ENCODE data around the gene FKRP.
"Not testable (repeated sequence)": the region's sequence is repeated elsewhere in the genome, so short reads cannot be mapped to it uniquely, and the experiment has no call there.

The FKRP gene

DNA sequence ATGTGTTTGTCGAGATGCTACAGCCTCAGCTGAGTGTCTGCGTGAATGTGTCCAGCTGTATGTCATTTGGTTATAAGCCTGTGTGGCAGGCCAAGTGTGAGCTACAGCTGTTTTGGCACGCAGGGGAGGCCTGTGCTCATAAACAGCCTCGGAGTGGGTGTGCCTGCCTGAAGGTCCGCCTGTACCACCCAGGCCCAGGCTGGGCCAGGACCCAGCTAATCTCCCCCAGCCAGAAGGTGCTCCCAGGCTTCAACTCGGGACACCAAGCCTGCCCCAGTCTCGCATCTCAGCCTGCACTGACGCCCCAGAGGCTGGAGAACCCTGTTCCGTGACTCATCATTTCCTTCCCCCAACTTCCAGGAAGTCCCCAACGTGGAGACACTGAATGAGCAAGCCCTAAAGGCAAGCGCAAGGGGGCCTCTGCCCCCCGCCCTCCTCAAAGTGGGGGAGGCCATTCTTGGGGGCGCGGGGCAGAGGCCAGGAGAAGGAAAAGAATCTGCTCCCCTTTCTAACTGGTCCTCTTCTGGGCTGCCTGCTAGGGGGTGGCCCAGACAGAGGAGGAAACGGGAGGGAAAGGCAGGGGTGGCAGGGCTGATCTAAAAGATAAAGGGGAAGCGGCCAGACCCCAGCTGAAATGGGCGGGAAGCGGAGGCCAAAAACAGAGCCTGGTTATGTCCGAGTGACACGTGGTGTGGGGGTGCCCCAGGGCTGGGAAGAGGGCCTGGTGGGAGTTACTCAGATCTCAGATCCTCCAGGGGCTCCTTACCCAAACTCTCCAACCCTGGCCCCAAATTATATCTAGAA, 40.6 kb downstream of the FKRP start:
- no peak for DNase-seq

- DNase-seq: no peak
These were observed 41.1 kb downstream of the FKRP start for GRCh38 chr19:46787040-46787330.

- no peak for DNase-seq
These were observed 41.7 kb downstream of the FKRP start for GRCh38 chr19:46787331-46788261.

- DNase-seq: peak; percentile 95
These were observed 42.6 kb downstream of the FKRP start, which contains the start of gene SLC1A5 for GRCh38 chr19:46788262-46788967. Gene SLC1A5 (minus strand): TSS chr19:46788594. CDS start chr19:46787965, 629 bp downstream.

GRCh38 chr19:46788968-46789338, 43.1 kb downstream of the FKRP start:
- DNase-seq: no peak

DNA sequence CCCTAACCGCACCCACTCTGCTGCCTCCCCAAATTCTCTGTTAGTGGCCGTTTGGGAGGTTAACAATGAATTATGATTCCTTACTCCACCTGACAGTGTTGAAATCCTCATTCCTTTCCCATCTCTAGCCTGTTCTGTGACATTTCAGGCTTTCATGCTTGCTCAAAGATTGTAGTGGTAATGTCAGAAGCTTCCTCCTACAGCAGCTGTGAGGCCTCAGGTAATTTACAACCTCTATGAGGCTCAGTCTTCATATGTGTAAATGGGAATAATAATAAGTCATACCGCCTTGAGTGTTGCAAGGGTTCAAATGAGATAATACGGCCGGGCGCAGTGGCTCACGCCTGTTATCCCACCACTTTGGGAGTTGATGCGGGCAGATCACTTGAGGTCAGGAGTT, 43.5 kb downstream of the FKRP start:
- no peak for DNase-seq

GRCh38 chr19:46791944-46792343, 46.1 kb downstream of the FKRP start:
- no peak for DNase-seq

DNA sequence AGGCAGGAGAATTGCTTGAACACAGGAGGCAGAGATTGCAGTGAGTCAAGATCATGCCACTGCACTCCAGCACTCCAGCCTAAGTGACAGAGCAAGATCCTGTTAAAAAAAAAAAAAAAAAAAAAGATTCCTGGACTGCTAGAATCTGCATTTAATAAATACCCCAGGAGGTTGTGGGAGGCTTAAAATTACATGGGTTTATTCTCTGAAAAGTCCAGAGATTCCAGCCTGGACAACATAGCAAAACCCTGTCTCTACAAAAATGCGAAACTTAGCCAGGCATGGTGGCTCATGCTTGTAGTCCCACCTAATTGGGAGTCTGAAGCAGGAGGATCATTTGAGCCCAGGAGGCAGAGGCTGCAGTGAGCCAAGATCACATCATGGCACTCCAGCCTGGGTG, 52.0 kb downstream of the FKRP start:
- no peak for DNase-seq

DNA sequence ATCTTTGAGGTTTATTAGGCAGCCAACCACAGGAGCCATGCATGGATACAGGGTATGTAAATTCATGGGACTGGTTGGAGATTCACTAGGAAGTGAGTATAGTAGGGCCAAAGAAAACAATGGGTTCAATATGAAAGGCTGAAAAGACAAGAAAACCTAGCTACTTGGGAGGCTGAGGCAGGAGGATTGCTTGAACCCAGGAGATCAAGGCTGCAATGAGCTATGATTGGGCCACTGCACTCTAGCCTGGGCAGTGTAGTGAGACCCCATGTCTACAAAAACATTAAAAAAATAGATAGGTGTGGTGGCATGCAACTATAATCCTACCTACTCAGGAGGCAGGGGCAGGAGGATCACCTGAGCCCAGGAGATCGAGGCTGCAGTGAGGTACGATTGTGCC, 52.9 kb downstream of the FKRP start:
- no peak for DNase-seq

- DNase-seq: no peak
These were observed 56.3 kb downstream of the FKRP start for GRCh38 chr19:46802152-46802551.

- DNase-seq: no peak
These were observed 57.7 kb downstream of the FKRP start for GRCh38 chr19:46803555-46803954.

GRCh38 chr19:46804432-46804831, 58.6 kb downstream of the FKRP start:
- DNase-seq: not testable (repeated sequence)

GRCh38 chr19:46806656-46807055, 60.8 kb downstream of the FKRP start:
- DNase-seq: no peak

All from NCI-H2107 (cell line).